Kidney epithelial cell (primary cell): Measurements from ENCODE around the gene KRTAP13-2. TPM values are rescaled to one million over a fixed set of nuclear protein-coding genes. Genes with fewer than 3 reads are reported as not detected.

Experiments
- DNase-seq: peaks from one replicate; pipeline ENCODE4 v3.0.0-alpha.2; 2010; ENCODE audit warnings: low read depth
- H3K27me3 ChIP-seq: 2 replicates; pipeline ENCODE4 v1.6.0; 2011; ENCODE audit warnings: low read length; ENCODE audit not compliant: control insufficient read depth, insufficient read depth
- H3K36me3 ChIP-seq: 2 replicates; pipeline ENCODE4 v1.5.1; 2011; ENCODE audit warnings: low read length; ENCODE audit not compliant: control insufficient read depth, insufficient read depth
- H3K4me3 ChIP-seq: 2 replicates; pipeline ENCODE4 v1.5.1; 2011; ENCODE audit warnings: low read depth, mild to moderate bottlenecking, control low read depth, low read length
- CTCF ChIP-seq: IDR thresholded peaks from 2 replicates; pipeline ENCODE4 v1.5.1; 2011; ENCODE audit warnings: mild to moderate bottlenecking, moderate library complexity, low read length, control low read depth, inconsistent platforms; ENCODE audit not compliant: insufficient read depth, poor library complexity, severe bottlenecking
- total RNA-seq: library from RNA; depleted of rRNA; stranded (reverse); fragments of >200 nt; gene quantifications from 2 replicates; pipeline ENCODE4 v1.2.3, GENCODE V29; 2015

KRTAP13-2 gene
- total RNA-seq, 1 donor from 2014 or later: not detected

GRCh38 chr21:30336596-30336995, 35.5 kb downstream of the KRTAP13-2 start:
- Histone ChIP-seq H3K36me3 (no peaks in the 10 kb centered on the region), H3K4me3 (no peak overlapping the region), H3K27me3 (no peaks in the 10 kb centered on the region)
- no peak for DNase-seq
- no peak for TF ChIP-seq CTCF

- no peak for DNase-seq
- no peak overlapping the region for H3K4me3 ChIP-seq
These were observed 38.3 kb downstream of the KRTAP13-2 start for GRCh38 chr21:30333736-30334135.

GRCh38 chr21:30332681-30333080, 39.4 kb downstream of the KRTAP13-2 start:
- H3K36me3 ChIP-seq: no peaks in the 10 kb centered on the region
- no peaks in the 10 kb centered on the region for H3K27me3 ChIP-seq
- no peak for TF ChIP-seq CTCF
- H3K4me3 ChIP-seq: no peak overlapping the region
- no peak for DNase-seq

More at GRCh38 chr21:30333736-30334135, 38.3 kb downstream of the KRTAP13-2 start:
- Histone ChIP-seq H3K27me3 (no peaks in the 10 kb centered on the region), H3K36me3 (no peaks in the 10 kb centered on the region)
- TF ChIP-seq CTCF: no peak

- no peaks in the 10 kb centered on the region for H3K27me3 ChIP-seq
- no peak for DNase-seq
- H3K36me3 ChIP-seq: no peaks in the 10 kb centered on the region
- H3K4me3 ChIP-seq: no peak overlapping the region
- TF ChIP-seq CTCF: no peak
These were observed 42.7 kb downstream of the KRTAP13-2 start for GRCh38 chr21:30329203-30329875.

- no peak for TF ChIP-seq CTCF
These were observed 45.7 kb downstream of the KRTAP13-2 start for GRCh38 chr21:30326390-30326789.

More at GRCh38 chr21:30326390-30326789, 45.7 kb downstream of the KRTAP13-2 start:
- DNase-seq: no peak
- Histone ChIP-seq H3K36me3 (no peaks in the 10 kb centered on the region), H3K4me3 (no peak overlapping the region), H3K27me3 (no peaks in the 10 kb centered on the region)

Other genes with a start within 250 kb of the KRTAP13-2 start
- gene CLDN17, start 205.5 kb downstream of the KRTAP13-2 start, total RNA-seq: not detected in 2 replicates
- not detected in 2 replicates for gene CLDN8, start 156.2 kb downstream of the KRTAP13-2 start, total RNA-seq
- not detected in 2 replicates for gene KRTAP24-1, start 89.3 kb downstream of the KRTAP13-2 start, total RNA-seq
- gene KRTAP25-1, start 82.8 kb downstream of the KRTAP13-2 start, total RNA-seq: not detected in 2 replicates
- not detected in 2 replicates for gene KRTAP26-1, start 52.0 kb downstream of the KRTAP13-2 start, total RNA-seq
- gene KRTAP27-1, start 34.6 kb downstream of the KRTAP13-2 start, total RNA-seq: not detected in 2 replicates
- not detected in 2 replicates for gene KRTAP23-1, start 23.7 kb downstream of the KRTAP13-2 start, total RNA-seq
- not detected in 2 replicates for gene KRTAP13-1, start 23.8 kb upstream of the KRTAP13-2 start, total RNA-seq
- not detected in 2 replicates for gene KRTAP13-3, start 53.7 kb upstream of the KRTAP13-2 start, total RNA-seq
- not detected in 2 replicates for gene KRTAP13-4, start 57.9 kb upstream of the KRTAP13-2 start, total RNA-seq
- not detected in 2 replicates for gene KRTAP15-1, start 68.0 kb upstream of the KRTAP13-2 start, total RNA-seq
- gene KRTAP19-1, start 108.1 kb upstream of the KRTAP13-2 start, total RNA-seq: not detected in 2 replicates
- gene KRTAP19-2, start 115.2 kb upstream of the KRTAP13-2 start, total RNA-seq: not detected in 2 replicates
- gene KRTAP19-3, start 119.7 kb upstream of the KRTAP13-2 start, total RNA-seq: not detected in 2 replicates
- not detected in 2 replicates for gene KRTAP19-4, start 124.9 kb upstream of the KRTAP13-2 start, total RNA-seq
- not detected in 2 replicates for gene KRTAP19-5, start 129.9 kb upstream of the KRTAP13-2 start, total RNA-seq
- not detected in 2 replicates for gene KRTAP19-6, start 169.6 kb upstream of the KRTAP13-2 start, total RNA-seq
- gene KRTAP19-7, start 189.0 kb upstream of the KRTAP13-2 start, total RNA-seq: not detected in 2 replicates
- not detected in 2 replicates for gene KRTAP22-2, start 218.1 kb upstream of the KRTAP13-2 start, total RNA-seq
- gene KRTAP6-3, start 220.2 kb upstream of the KRTAP13-2 start, total RNA-seq: not detected in 2 replicates
- not detected in 2 replicates for gene KRTAP6-2, start 226.6 kb upstream of the KRTAP13-2 start, total RNA-seq
- not detected in 2 replicates for gene KRTAP22-1, start 228.8 kb upstream of the KRTAP13-2 start, total RNA-seq
- gene KRTAP6-1, start 241.7 kb upstream of the KRTAP13-2 start, total RNA-seq: not detected in 2 replicates
- not detected in 2 replicates for gene KRTAP20-1, start 244.2 kb upstream of the KRTAP13-2 start, total RNA-seq
- gene KRTAP20-4, start 248.4 kb upstream of the KRTAP13-2 start, total RNA-seq: not detected in 2 replicates